ENCODE data around the gene CHI3L1.

DNA sequence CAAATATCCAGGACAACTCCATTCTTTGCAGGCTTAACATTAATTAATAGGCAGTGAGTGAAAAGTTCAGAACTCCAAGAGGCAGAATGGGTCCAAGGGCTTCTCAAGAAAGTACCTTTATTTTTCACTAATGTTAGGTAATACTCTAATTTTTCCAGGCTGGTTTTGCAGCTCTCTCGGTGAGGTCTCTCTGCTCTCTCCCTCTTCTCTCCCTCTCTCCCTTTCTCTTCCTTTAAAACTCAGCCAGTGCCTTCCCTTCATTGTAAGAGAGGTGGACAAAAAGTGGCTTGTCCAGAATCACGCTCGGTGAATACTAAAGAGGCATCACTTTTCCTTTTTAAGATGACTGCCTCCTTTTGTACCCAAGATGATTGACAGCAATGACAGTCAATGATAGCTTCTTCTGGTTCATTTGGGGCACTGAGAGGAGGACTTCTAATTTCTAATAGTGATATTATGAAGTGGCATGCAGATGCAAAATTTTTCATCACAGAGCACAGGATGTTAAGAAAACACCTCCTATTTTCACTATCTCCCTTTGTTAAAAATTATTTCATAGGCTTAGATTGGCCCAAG is 1.3 kb upstream of the CHI3L1 start:
- TF ChIP-seq POLR2A (IDR thresholded peaks at IDR 0.05) (no peak), CTCF (IDR thresholded peaks at IDR 0.05) (no peak), EP300 (IDR thresholded peaks at IDR 0.05) (no peak)

Data from ovary (tissue), 3 donors.